GM21447 (cell line): ENCODE measurements around the gene PHLDA2.
"Not testable (repeated sequence)": the region's sequence is repeated elsewhere in the genome, so short reads cannot be mapped to it uniquely, and the experiment has no call there.

Source experiments
- ATAC-seq: cut with Tn5 transposase; IDR thresholded peaks from one replicate; pipeline ENCODE4 v1.9.1; 2021; ENCODE audit not compliant: unreplicated experiment

PHLDA2 gene

DNA sequence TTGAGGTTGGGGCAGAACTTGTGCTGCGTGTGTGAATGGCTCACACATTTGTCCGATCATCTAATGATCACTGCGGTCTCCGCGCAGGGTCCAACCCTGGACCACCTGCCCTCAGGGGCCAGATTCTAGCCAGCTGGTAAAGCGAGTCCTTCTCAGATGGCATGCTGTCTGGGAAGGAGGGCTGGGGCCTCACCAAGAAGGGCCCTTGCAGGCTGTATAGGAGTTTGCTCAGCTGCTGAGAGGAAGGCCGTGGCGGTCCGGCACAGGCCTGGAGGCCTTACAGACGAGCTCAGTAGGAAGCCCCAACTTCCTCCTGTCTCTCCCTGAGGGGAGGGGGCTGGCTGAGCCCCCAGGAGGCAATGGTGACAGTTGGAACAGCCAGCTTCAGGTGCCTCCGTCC, 13.7 kb downstream of the PHLDA2 start:
- no peak for ATAC-seq

DNA sequence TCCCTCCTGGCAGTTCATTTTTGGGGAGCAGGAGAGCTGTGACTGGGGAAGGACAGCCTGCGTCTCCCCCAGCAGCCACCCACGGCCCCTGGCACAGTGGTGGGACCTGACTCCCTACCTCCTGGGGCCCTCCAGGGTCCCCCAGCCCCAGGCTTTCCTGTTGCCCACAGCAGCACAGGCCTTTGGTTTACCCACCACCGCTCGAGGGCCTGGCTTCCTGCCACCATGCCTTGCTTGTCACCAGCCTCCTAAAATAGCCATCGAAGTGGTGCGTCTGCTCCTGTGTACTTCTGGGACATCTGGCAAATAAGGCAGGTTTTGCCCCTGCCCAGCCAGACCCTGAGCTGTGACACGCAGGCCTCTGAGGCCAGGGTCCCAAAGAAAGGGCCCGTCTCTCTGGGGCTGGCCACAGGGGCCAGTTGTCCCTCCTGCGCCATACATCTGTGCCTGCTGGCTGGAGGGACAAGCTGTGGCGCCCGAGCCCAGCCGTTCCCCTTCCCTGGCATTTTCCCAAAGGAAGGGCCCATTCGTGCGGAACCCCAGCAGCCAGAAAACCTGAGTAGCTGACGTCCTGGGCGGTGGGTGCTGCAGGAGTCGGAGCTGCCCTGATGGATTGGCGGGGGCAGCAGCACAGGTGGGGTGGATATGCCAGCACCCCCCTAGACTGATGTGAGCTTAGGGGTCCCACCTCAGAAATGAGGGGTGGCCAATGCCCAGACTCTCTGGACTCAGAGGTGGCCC, 14.6 kb downstream of the PHLDA2 start:
- no peak for ATAC-seq

DNA sequence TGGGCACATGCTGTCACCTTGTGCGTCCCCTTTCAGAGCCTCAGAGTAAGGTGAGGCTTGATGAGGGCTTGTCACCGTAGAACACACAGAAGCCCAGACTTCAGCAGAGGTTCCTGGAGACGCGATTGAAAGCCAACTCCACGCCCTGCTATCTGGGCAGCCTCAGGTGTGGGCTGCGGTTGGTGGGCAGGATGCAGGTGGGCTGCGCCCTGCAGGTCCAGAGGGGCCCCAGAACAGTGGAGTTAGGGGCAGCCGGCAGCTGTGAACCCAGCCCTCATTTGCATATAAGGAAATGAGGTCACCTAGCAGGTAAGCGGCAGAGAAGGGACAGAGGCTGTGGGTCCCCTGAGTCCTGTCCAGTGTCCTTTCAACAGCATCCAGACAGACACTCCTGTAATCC, 15.4 kb downstream of the PHLDA2 start:
- no peak for ATAC-seq

DNA sequence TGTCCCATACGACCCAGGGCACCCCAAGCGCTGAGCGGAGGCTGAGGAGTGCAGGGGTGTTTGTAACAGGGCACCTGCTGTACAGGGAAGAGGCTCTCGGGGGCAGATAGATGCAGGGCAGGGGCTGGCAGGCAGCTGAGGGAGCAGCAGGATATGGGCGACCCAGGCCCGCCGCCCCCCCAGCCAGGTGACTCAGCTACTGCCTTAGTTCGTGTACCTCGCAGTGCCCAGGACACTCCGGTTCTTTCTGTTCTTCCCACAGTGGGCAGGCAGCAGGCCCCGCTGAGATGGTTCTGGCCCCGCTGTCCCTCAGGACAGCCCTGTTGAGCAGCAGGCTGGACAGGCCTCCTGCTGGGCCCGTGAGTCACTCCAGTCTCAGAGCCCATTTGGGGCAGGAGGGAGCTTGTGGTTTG, 16.2 kb downstream of the PHLDA2 start:
- ATAC-seq: no peak

DNA sequence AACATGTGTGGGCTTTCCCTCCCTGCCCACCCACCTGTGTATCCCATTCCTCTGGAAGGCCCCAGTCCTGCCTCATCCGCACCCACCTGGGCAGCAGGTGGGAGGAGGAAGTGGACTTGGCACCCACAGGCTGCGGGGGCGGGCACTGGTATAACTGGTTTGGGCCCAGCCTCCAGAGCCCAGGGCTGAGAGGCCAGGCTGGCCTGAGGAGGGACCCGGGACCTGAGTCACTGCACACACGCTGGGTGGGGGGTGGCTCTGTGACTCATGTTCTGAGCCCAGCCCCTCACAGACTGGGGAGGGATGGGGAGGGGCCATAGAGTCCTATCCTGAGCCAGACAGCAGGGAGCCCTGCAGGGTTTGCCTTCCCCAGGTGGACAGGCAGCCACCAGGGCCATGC, 16.7 kb downstream of the PHLDA2 start:
- ATAC-seq: no peak

DNA sequence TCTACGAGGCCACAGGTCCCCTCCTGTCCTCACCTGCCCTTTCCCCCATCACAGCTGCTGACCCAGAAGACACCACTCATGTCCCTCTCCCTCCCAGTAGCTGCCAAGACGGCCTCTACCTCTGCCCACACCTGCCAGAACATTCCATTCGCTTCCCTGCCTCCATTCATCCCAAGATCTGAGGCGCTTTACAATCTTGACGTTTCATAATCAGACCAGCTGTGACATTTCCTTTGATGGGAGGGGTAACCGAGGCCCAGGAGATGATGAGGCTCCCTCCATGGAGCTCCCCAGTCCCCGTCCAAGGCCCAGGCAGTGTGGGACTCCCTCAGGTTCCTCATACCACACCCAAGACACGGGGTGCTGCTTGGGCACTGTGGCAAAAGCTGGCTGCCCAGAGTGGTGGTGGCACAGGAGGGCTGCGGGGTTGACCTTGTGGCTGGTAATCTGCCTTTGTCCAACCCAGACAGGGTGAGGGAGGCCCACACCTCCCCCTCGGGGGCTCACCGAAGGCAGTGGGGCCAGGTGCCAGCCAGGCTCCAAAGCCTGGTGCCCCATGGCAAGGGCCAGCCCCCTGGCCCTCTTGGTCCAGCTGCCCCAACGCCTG, 17.3 kb downstream of the PHLDA2 start:
- ATAC-seq: no peak

DNA sequence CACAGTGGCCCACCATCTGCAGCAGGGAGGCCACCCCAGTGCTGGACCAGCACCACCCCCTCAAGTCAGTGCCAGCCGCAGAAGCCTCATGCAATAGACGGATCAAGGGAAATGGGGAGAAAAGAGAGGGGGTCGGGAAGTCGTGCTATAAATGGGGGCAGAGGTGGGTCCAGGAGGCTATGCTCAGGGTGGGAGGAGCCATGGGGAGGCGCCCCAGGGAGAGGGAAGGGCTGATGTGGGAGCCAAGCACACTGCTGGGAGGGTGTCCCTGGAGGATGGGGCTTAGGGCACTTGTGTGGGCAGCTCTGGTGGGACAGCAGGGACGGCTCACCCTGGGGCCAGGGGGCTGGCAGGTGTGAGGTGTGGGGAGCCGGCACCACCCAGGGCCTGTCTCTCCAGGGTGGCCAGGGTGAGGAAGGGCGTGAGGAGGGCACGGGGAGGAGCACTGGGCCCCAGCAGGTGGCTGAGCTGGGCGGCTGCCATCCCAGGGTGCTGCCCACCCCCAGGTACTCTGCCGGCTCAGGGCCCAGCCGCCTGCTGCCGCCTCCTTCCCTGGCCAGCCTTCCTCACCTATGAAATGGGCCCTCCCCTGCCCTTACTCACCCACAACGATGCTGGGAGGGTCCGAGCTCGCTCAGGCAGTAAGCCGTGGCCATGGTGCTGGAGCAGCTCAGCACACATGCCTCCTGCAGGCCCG, 18.0 kb downstream of the PHLDA2 start:
- ATAC-seq: no peak

DNA sequence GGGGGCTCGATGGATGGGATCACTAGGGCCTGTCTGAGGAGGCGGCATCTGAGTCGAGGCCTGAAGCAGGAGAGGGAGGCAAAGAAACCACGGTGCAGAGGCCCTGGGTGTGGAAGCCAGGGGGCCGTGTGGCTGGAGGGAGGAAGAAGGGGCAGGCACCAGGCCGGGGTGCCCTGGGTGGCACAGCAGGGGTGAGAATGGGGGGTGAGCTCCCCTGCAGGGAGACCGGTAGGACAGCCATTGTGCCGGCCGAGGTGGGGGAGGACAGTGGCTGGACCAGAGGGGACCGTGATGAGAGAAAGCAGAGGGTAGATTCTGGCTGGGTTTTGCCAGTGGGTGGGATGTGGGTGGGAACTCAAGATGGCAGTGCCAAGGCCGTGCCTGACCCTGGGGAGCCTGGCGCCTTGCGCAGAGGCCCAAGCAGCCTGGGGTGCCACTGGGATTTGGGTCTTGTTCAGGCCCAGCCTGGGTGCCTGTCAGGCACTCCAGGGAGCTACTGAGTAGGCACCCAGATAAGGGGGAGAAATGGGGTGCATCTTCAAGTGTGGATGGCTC, 18.7 kb downstream of the PHLDA2 start:
- no peak for ATAC-seq

DNA sequence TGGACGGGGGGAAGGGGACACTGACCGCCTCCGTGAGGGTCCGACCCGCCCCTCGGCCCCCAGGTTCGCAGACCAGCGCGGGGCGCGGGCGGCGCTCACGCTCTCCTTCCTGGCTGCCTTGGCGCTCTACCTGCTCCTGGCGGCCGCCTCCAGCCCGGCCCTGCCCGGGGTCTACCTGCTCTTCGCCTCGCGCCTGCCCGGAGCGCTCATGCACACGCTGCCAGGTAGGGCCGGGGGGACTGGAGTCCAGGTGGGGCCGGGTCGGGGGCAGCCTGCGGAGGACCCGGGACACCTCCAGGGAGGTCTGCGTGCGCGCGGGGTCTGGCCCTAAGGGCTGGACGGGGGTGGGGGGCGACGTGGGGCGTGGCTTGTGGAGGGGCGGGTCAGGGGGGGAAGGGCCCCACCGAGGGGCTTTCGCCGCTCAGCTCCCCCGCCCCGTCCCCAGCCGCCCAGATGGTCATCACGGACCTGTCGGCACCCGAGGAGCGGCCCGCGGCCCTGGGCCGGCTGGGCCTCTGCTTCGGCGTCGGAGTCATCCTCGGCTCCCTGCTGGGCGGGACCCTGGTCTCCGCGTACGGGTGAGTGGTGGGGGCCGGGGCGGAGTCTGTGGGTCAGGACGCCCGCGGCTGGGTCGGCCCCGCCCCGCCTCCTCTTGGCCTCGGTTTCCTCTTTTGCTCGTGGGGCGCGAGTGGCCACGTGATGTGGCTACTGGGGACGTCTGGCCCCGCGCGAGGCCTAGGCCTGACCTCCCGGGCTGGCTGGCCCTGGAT, 19.9 kb downstream of the PHLDA2 start:
- ATAC-seq: no peak

DNA sequence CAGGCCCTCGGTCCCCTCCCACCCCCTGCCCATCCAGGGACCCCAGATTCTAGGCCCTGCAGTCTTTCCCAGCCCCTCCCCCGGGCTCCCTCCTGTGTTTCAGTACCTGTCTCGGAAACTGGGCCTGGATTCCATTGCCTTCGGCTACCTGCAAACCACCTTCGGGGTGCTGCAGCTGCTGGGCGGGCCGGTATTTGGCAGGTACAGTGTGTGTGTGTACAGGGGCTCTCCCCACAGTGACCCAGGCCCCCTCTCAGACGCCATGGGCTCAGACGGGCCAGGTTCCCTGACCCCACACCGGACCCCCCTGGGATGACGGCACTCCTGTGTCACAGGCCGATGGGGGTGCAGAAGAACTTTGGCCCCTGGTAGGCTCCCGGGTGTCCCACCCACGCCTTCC, 21.1 kb downstream of the PHLDA2 start:
- ATAC-seq: no peak

DNA sequence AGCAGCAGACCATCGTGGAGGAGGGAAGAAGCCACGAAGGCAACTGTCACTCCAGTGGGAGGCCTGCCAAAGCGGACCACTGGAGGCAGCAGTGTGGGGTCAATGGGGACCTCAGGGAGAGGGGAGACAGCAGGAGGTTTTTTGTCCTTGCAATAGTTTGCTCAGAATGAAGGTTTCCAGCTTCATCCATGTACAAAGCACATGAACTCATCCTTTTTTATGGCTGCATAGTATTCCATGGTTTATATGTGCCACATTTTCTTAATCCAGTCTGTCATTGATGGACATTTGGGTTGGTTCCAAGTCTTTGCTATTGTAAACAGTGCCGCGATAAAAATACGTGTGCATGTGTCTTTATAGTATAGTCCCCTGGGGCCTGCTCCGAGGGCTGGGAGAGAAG, 23.9 kb downstream of the PHLDA2 start:
- ATAC-seq: not testable (repeated sequence)

DNA sequence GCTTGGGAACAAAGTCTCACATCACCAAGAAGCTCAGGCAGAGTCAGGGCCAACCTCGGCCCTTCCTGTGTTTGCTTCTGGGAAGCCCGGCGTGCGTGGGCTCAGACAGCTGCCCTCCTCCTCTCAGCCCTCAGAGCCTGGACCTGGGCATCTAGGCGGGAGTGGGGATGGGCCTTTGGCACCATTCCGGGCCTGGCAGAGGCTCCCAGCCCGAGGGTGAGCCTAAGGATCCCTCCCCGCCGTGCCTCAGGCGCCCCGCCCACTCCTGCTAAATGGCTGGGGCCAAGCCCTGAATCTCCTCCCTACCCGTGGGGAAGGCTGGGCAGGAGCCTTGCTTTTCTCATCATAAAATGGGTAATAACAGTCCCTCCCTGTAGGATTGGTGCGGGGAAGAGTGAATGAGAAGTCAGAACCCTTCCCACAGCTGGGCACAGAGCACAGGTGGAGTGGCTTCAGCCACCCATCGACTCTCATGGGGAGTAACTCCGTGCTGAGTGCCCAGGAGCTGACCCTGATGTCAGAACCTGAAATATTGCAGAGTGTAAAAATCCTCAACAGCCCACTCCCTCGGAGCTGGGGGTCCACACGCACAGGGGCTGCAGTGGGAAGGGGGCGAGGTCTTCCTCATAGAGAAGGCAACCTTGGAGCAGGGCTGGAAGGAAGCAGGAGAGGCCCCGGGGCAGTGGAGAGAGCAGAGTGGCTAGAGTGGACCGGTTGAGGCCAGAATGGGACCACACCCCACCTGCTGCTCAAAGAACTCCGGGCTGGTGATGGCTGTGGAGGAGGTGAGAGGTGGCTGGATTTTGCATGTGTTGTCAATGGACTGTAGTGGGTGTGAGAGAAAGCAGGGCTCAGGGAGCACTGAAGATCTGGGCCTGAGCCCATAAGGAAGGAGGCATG, 24.8 kb downstream of the PHLDA2 start:
- no peak for ATAC-seq

DNA sequence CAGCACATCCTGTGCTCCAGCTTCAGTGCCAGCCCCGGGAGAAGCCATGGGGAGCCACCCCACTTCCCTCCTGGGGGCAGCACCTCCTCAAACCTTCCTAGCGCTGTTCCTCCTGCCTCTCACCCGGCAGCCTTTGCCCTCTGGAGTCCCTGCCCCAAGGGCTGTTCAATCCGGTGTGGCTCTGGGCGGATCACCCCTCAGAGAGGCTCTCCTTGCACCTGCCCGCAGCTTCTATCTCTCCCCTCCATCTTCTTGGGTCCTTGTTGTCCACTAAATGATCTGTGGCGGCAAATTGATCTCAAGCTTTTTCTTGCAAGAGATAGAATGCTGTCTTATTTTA, 25.6 kb downstream of the PHLDA2 start:
- ATAC-seq: no peak

DNA sequence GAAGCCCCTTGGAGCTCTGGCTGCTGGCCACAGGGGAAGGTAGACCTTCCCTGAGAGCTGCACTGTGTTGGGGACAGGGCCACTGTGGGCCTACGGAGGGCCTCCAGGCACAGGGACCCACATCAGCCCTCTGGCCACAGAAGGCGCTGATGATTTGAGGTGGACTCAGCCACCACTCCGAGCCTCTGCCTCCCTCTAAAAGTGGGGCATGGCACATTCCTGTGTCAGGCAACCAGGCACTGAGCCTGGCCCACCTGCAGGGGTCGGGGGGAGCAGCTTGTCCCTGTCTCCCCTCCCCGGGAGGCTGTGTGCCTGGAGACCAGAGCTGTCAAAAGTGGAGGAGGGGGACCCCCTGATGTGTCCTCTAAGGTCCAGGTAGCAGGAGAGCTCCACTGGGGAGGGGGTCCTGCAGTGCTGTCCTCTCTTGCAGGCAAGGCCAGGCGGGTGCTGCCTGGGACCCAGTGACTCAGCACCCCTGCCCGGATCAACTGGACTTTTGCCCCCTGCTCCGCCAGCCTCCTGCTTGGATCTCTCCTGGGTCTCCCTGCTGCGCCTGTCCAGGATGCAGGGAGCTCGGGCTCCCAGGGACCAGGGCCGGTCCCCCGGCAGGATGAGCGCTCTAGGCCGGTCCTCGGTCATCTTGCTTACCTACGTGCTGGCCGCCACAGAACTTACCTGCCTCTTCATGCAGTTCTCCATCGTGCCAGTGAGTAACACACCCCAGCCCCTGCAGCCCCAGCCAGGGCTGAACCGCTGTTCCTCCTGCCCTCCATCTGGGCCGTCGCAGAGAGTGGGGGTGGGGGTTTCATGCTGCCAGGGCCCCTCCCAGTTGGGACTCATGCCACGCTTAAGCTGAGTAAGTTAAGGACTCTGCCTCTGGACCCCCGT, 26.2 kb downstream of the PHLDA2 start:
- ATAC-seq: peak; percentile 6

DNA sequence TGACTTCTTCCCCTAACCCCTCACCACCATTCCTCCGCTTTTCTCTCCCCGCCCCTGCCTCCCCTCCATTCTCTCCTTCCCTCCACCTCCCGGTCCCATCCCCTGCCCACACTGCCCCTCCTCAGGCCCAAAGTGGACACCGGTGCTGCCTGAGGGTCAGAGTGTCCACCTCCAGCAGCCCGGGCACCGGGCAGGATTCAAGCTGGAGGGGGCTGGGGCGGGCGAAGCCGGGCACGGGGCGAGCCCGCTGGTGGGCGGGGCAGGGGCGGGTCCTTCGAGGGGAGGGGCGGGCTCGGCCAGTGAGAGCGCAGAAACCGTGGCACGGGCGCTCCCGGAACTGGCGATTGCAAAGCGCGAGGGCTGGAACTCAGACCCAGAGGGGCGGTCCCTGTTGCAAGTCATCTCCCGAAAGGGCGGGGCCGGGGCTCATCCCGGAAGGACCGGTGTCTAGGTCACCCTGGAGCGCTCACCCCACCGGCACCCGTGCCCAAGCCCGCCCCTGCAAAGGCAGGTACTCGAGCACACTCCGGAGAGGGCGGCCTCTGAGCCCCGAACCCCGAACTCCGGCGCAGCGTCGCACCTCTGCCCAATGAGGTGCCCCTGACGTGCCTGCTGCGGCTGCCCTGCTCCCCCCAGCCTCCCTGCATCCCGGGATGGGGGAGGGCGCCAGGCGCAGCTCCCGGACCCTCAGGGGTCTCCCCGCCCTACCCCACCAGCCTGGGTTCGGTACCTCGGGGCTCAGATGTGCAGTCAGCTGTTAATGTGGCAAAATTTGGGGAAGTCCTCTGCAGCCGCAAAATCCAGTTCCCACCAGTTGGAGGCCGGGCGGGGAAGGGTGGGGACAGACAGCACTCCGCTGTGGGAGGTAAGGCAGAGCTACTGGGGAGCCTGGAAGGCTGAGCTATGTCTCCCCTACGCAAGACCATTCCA, 27.1 kb downstream of the PHLDA2 start:
- peak; percentile 95 for ATAC-seq

DNA sequence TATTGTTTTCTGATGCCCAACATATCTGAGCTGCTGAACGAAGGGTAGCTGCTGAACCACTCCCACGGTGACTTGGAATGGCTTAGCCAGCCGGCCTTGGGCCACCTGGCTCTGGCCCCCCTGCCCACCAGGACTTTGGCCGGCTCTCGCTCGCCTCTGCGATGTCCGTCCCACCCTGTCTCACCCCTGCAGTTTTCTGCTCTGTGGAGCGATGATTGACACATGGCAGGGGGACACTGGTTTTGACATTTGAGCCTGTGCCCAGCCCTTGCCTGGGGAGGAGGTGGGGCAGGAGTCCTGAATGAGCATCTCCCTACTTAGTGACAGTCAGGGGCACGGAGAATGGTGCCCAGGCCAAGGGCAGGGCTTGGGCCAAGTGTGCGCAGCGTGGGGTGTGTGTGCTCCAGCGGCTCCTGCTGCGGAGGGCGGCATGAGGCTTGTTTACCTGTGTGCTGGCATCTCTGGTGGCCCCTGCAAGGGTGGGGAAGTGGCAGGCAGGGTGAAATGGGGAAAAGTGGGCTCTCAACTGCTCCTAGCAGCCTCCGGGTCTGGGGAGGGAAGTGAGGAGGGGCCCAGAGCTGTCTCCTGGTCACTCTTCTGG, 27.9 kb downstream of the PHLDA2 start:
- no peak for ATAC-seq

DNA sequence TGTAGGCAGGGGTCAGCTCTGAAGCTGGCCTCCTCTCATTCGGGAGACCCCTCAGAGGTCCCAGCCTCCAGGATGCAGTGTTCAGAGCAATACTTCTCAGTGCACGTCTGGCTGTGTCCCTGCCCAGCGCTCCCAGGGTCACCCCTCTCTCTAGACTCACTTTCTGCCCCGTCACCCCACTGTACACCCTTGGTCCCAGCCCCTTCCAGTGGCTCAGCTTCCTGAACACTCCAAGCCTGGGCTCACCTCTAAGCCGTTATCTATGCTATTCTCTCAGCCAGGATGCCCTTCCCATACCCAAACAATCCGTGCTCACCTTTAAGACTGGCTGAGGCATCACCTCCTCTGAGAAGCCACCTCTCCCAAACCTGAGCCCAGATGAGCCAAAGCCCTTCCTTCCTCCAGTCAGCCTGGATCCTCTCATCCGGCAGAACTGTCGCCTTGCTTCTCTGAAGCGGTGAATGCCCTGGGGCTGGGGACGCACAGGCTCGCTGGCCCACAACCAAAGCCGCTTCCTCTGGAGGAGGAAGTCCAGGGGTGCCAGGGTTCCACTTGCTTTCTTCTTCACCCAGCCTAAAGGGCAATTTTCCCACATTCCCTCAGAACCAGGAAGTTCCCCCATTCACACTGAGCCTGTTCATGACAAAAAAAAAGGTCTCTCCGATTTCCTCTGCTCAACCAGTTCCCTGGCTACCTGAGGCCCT, 30.0 kb downstream of the PHLDA2 start:
- ATAC-seq: no peak
